GF-D8 (cell line): ENCODE measurements around the gene DST.
"Not testable (repeated sequence)": the region's sequence is repeated elsewhere in the genome, so short reads cannot be mapped to it uniquely, and the experiment has no call there.

Source experiments
- DNase-seq: peaks from one replicate; lab custom pipeline; 2025; lab: John Stamatoyannopoulos, UW

The DST gene

GRCh38 chr6:56515081-56515905 is 127.4 kb downstream of the DST start:
- no peak for DNase-seq

- DNase-seq: no peak
These were observed 128.3 kb downstream of the DST start for GRCh38 chr6:56514395-56514794.

- DNase-seq: no peak
These were observed 129.1 kb downstream of the DST start for GRCh38 chr6:56513631-56514030.

DNA sequence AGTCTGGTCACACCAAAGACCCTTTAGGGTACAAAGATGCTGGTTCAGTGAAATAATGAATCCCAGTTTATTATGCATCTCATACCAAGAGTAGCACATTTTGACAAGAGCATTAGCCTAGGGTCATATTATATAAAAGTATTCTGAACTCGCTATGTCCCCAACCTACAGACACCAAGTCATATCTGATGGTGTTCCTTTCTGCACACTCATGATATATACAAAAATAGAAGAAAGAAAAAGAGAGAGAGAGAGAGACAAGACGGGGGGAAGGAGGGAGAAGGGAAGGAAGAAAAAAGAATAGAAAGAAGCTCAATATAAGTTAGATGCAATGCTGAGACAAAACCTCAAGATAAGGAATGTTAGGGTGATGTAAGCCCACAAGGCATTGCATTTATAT is 131.1 kb downstream of the DST start:
- DNase-seq: no peak

- DNase-seq: no peak
These were observed 131.6 kb downstream of the DST start for GRCh38 chr6:56510984-56511531.

DNA sequence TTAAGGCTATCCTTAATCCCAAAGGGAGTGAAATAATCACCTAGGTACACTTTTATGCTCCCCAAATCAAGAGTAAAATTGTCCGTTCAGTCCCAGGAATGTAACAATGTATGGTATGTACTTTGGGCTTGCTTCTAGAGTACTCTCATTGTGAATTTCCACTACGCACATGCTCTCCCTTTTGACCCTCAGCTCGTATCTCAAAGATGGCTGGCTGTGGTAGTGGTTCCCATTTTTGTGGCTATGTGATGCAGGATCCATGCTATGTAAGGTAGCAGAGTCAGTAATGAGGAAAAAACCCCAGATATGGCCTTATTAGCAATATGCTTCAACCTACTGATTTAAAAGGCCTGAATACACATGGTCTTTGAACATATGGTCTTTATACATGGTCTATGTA is 133.7 kb downstream of the DST start:
- no peak for DNase-seq

GRCh38 chr6:56507517-56507916 is 135.2 kb downstream of the DST start:
- DNase-seq: no peak

- no peak for DNase-seq
These were observed 137.0 kb downstream of the DST start for GRCh38 chr6:56505512-56506260.

DNA sequence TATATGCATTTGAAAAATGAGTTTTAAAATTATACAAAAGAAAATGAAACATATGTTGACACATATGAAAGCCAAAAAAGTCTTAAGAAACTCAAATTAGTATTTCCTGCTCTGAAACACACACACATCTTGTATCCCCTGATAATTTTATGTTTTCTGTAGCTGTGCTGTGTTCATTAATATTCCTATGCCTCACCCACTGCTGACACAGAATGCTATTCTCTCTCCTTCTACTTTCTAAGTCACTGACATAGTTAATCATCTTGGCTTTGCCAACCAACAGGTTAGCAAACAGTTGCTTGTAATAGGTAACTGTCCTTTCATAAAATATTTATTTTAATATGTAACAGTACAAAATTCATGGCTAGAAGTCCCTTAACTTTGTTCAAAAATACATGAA is 140.7 kb downstream of the DST start:
- no peak for DNase-seq

- DNase-seq: no peak
These were observed 143.6 kb downstream of the DST start for GRCh38 chr6:56499095-56499494.

DNA sequence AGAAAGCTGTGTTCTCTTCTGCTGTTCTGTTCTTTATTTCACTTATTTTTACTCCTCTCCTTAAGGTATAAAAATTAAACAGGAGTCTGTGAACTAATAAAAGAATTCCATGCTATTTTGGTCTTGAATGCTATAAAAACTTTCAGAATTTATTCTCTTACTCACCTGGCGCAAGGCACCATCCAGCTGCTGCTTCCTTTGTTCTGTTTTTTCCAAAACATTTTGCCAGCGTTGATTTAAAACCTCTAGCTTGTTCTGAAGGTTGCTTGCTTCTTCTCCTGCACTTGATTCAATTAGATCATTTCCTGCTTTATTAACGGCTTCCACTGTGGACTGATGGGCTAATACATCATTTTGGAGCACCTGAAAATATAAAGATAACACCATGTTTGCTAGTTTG is 145.0 kb downstream of the DST start:
- DNase-seq: no peak

GRCh38 chr6:56497240-56497639 is 145.4 kb downstream of the DST start:
- no peak for DNase-seq

- DNase-seq: not testable (repeated sequence)
These were observed 146.0 kb downstream of the DST start for GRCh38 chr6:56496650-56497049.

DNA sequence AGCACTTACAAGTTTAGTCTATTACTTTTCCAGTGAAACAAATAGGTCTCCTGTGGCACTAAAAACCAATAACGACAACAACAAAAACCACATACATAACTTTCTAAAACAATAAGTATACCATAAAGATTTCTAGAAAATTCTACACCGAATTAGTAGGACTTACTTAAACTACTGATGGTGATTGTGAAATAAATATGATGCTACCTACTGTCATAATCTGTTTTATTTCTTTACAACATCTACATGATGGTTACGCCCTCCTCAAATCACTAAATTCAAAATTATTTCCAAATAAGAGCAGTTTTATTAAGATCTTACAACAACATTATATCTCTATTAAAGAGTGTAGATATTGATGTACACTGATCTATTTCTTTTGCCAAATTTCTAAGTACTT is 147.0 kb downstream of the DST start:
- DNase-seq: no peak

- no peak for DNase-seq
These were observed 150.9 kb downstream of the DST start for GRCh38 chr6:56491606-56492328.

DNA sequence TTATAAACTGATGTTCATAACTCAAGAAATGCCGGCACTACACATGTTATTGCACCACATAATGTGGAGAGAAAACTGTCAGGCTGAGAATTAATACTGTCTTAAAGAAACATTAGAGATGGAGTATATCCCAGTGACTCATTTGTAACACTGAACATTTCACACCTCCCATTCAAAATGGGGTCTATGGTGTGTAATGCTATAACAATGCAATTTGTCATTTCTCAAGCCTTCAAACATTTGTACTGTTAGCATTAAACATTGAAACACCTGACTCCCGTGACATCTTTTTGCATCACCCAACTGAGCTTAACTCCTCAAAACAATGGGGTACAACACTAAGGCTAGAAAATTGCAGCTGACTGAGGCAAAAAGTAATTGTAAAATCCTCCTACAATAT is 151.7 kb downstream of the DST start:
- no peak for DNase-seq

GRCh38 chr6:56489559-56489958 is 153.1 kb downstream of the DST start:
- DNase-seq: no peak

GRCh38 chr6:56488281-56488680 is 154.4 kb downstream of the DST start:
- no peak for DNase-seq

GRCh38 chr6:56486681-56487080 is 156.0 kb downstream of the DST start:
- no peak for DNase-seq

DNA sequence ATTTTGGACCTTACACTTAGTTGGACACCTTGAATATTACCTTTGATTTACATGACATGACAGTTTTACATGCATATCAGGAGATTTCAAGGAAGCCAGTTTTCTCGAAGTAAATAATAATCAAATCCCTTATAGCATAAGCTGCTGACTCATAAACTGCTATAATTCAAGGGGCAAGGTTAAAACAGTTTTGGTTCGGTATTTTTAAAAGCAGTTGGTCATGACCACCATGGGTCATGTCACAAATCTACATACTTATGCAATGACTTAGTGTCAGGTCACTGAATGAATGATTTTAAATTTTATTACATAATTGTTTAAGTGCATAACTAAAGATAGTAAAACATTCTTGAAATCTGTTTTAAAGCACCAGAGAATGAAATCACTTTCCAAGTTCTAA is 158.0 kb downstream of the DST start:
- no peak for DNase-seq

DNA sequence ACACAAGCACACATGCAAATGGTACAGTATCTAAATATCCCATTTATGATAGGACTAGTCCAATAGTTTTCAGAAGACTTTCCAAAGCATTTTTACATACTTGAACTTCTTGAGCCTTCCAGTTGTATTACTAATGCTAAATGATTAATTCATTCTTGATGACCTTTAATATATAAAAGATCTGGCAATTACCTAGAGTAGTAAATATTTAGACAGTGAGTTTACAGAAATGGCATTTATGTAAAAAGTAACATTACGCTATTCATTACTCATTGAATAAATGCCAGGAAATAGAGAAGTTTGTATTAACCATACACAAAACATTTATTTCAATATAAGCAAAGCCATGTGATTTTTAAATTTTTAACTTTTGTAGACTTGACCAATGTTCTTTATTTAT is 158.8 kb downstream of the DST start:
- DNase-seq: no peak

- no peak for DNase-seq
These were observed 160.2 kb downstream of the DST start for GRCh38 chr6:56482525-56482924.

- DNase-seq: no peak
These were observed 160.7 kb downstream of the DST start for GRCh38 chr6:56481957-56482356.
